ENCODE measurements around the gene TMEM158.

GRCh38 chr3:45180899-45181298, 45.2 kb downstream of the TMEM158 start:
- no peak for TF ChIP-seq CTCF (IDR thresholded peaks at IDR 0.05; ENCODE audit: low read depth, low read length)
- no peak for TF ChIP-seq POLR2A (IDR thresholded peaks at IDR 0.05; ENCODE audit: extremely low read depth, insufficient read length)
- no peak for TF ChIP-seq MAX (IDR thresholded peaks at IDR 0.05; ENCODE audit: low read depth, low read length)
- TF ChIP-seq MYC (IDR thresholded peaks at IDR 0.05; ENCODE audit: low read depth, low read length) = no peak
